GM12878 (cell line): ENCODE measurements around the gene TRMT1. TPM values are rescaled to one million over a fixed set of nuclear protein-coding genes. Genes with fewer than 3 reads are reported as not detected.
A peak's percentile ranks its signal among the peaks of the same experiment; 100 is the strongest.

Experiments used
- ATAC-seq: fragments of 200-7000 bp; cut with Tn5 transposase; 3 replicates; pipeline ENCODE4 v1.9.1; 2020; ENCODE audit warnings: mild to moderate bottlenecking, moderate library complexity
- BruUV-seq: library from RNA; stranded (reverse); fragments of 400-500 nt; replicated peaks from 2 replicates; lab custom pipeline; 2021; lab: Mats Ljungman, UMichigan
- CTCF ChIA-PET: fragments of 300-600 bp; sonication (Branson Sonifier 250); formaldehyde crosslinking; extraction: SDS; loops from one replicate; lab custom pipeline; 2021; ENCODE audit warnings: inconsistent platforms; lab: Yijun Ruan, JAX
- POLR2A ChIA-PET: fragments of 350-600 bp; formaldehyde crosslinking; extraction: SDS; loops from one replicate; lab custom pipeline; 2021; ENCODE audit warnings: inconsistent platforms; lab: Charles Lee
- RAD21 ChIA-PET: fragments of 300-600 bp; sonication (Branson Sonifier 250); formaldehyde crosslinking; loops from one replicate; lab custom pipeline; 2023; ENCODE audit warnings: antibody characterized with exemption; ENCODE audit not compliant: unreplicated experiment; lab: Charles Lee
- SMC1A ChIA-PET: fragments of 300-600 bp; sonication (Branson Sonifier 250); formaldehyde crosslinking; loops from one replicate; lab custom pipeline; 2023; ENCODE audit not compliant: unreplicated experiment, uncharacterized antibody; lab: Charles Lee
- DNase-seq: peaks from one replicate; pipeline ENCODE4 v3.0.0-alpha.2; 2011; ENCODE audit warnings: low read depth, low spot score
- FAIRE-seq: peaks from 3 replicates; lab custom pipeline; 2011; peaks lifted over from hg19 to GRCh38; lab: Jason Lieb, UNC
- H2AFZ ChIP-seq: 2 replicates; pipeline ENCODE4 v1.6.0; 2011; ENCODE audit warnings: low read depth, low read length, control low read depth; ENCODE audit not compliant: control insufficient read depth
- H3K27ac ChIP-seq: 2 replicates; pipeline ENCODE4 v1.5.1; 2011; ENCODE audit warnings: control low read depth; ENCODE audit not compliant: control insufficient read depth, insufficient read depth
- H3K27me3 ChIP-seq, 2 experiments: replicated peaks in 1 of 2; 2 replicates each; pipeline versions ENCODE4 v1.6.0 to v1.6.1; 2011; ENCODE audit warnings: low read length in 1 of 2; ENCODE audit not compliant: control insufficient read depth in 2 of 2, insufficient read depth in 2 of 2
- H3K36me3 ChIP-seq, 2 experiments: 2 replicates each; pipeline ENCODE4 v1.5.1; 2011; ENCODE audit warnings: low read length in 1 of 2; ENCODE audit not compliant: control insufficient read depth in 2 of 2, insufficient read depth in 2 of 2
- H3K4me1 ChIP-seq: 2 replicates; pipeline ENCODE4 v1.6.1; 2011; ENCODE audit warnings: mild to moderate bottlenecking, low read length, moderate library complexity, mixed read lengths; ENCODE audit not compliant: control insufficient read depth, insufficient read depth
- H3K4me2 ChIP-seq: 2 replicates; pipeline ENCODE4 v1.6.0; 2011; ENCODE audit warnings: control low read depth; ENCODE audit not compliant: control insufficient read depth, insufficient read depth
- H3K4me3 ChIP-seq: fragments of 200-600 bp; sonication (generic); 2 replicates; pipeline ENCODE4 v1.5.1; 2016
- H3K79me2 ChIP-seq: 2 replicates; pipeline ENCODE4 v1.6.0; 2011; ENCODE audit warnings: low read length; ENCODE audit not compliant: control insufficient read depth, insufficient read depth
- H3K9ac ChIP-seq: 2 replicates; pipeline ENCODE4 v1.8.0; 2011; ENCODE audit warnings: low read length, control low read depth, mixed read lengths; ENCODE audit not compliant: control insufficient read depth, insufficient read depth
- H3K9me3 ChIP-seq: replicated peaks from 3 replicates; pipeline ENCODE4 v1.5.1; 2011; ENCODE audit warnings: mild to moderate bottlenecking, low read length; ENCODE audit not compliant: control insufficient read depth, insufficient read depth
- H4K20me1 ChIP-seq: 2 replicates; pipeline ENCODE4 v1.6.0; 2011; ENCODE audit not compliant: control insufficient read depth, insufficient read depth
- ASH2L ChIP-seq: fragments of 300-600, 200-600 bp; sonication (generic); IDR thresholded peaks from 2 replicates; pipeline ENCODE4 v1.6.1; 2017; ENCODE audit warnings: low read depth, mild to moderate bottlenecking, borderline replicate concordance
- CREB1 ChIP-seq: IDR thresholded peaks from 2 replicates; pipeline ENCODE4 v1.6.1; 2012; ENCODE audit warnings: low read depth, mild to moderate bottlenecking, inconsistent platforms
- FOS ChIP-seq: IDR thresholded peaks from 3 replicates; pipeline ENCODE4 v1.6.1; 2011; ENCODE audit warnings: borderline replicate concordance; ENCODE audit not compliant: insufficient read length; ENCODE audit errors: extremely low read depth
- HDAC2 ChIP-seq: fragments of 200-600 bp; sonication (generic); IDR thresholded peaks from 2 replicates; pipeline ENCODE4 v1.6.1; 2017
- HDAC6 ChIP-seq: fragments of 200-600 bp; sonication (generic); IDR thresholded peaks from one replicate; pipeline ENCODE4 v1.8.0; 2017; ENCODE audit warnings: antibody characterized with exemption; ENCODE audit not compliant: unreplicated experiment
- IKZF2 ChIP-seq, 2 experiments: fragments of 450-650 bp; IDR thresholded peaks; 2 replicates each; pipeline ENCODE4 v1.6.1; 2017; ENCODE audit warnings: mild to moderate bottlenecking in 2 of 2, moderate library complexity in 2 of 2
- JUND ChIP-seq: IDR thresholded peaks from 2 replicates; pipeline ENCODE4 v1.6.1; 2012; ENCODE audit warnings: low read depth, mild to moderate bottlenecking, low read length, improper control_type of control experiment, moderate library complexity
- KLF5 ChIP-seq: fragments of 450-650 bp; IDR thresholded peaks from 2 replicates; pipeline ENCODE4 v1.6.1; 2014; ENCODE audit warnings: mild to moderate bottlenecking; ENCODE audit not compliant: partially characterized antibody
- NFYB ChIP-seq: IDR thresholded peaks from 2 replicates; pipeline ENCODE4 v1.6.1; 2011; ENCODE audit warnings: low read depth, mild to moderate bottlenecking, low read length, improper control_type of control experiment, moderate library complexity; ENCODE audit not compliant: insufficient read depth
- NR2C2 ChIP-seq: IDR thresholded peaks from 2 replicates; pipeline ENCODE4 v1.6.1; 2011; ENCODE audit warnings: borderline replicate concordance, low read depth; ENCODE audit not compliant: control insufficient read depth, insufficient read length
- PML ChIP-seq: IDR thresholded peaks from 2 replicates; pipeline ENCODE4 v1.6.1; 2012; ENCODE audit warnings: low read length, inconsistent platforms
- RB1 ChIP-seq: fragments of 450-650 bp; formaldehyde crosslinking; IDR thresholded peaks from 2 replicates; pipeline ENCODE4 v1.6.1; 2017; ENCODE audit warnings: mild to moderate bottlenecking, borderline replicate concordance
- RCOR1 ChIP-seq: conservative IDR thresholded peaks from 2 replicates; pipeline ENCODE4 v1.6.1; 2012; ENCODE audit warnings: low read depth, low read length, improper control_type of control experiment
- SIN3A ChIP-seq: IDR thresholded peaks from 2 replicates; pipeline ENCODE4 v1.6.1; 2012; ENCODE audit warnings: low read depth, low read length, improper control_type of control experiment
- SMAD1 ChIP-seq: fragments of 450-650 bp; IDR thresholded peaks from 2 replicates; pipeline ENCODE4 v1.6.1; 2018; ENCODE audit warnings: mild to moderate bottlenecking, low read depth; ENCODE audit not compliant: partially characterized antibody
- SREBF1 ChIP-seq: IDR thresholded peaks from 2 replicates; pipeline ENCODE4 v1.6.1; 2012; ENCODE audit warnings: mild to moderate bottlenecking, low read length
- ZNF274 ChIP-seq: IDR thresholded peaks from one replicate; pipeline ENCODE4 v1.8.0; 2011; ENCODE audit not compliant: insufficient read length, insufficient read depth
- WGBS: methylation state at CpG from one replicate; pipeline ENCODE4 v1.1.6; 2016; ENCODE audit warnings: low lambda C conversion rate; ENCODE audit not compliant: insufficient replicate concordance, insufficient coverage; ENCODE audit errors: missing lambda C conversion rate; 5-methylcytosine and 5-hydroxymethylcytosine counted together
- in situ Hi-C: fragments of 300-500 bp; cut with MboI; formaldehyde crosslinking; loops from 9 replicates; pipeline ENCODE4 v1.14.3; 2018; ENCODE audit warnings: mixed read lengths
- intact Hi-C: fragments of 100-400 bp; cut with micrococcal nuclease; formaldehyde crosslinking; loops from one replicate; pipeline ENCODE4 v1.14.2; 2022; ENCODE audit not compliant: unreplicated experiment
- polyA plus RNA-seq, 11 experiments: library from polyadenylated mRNA; depleted of rRNA in 4 of 11; unstranded in 6 of 11; stranded (reverse) in 5 of 11; fragments of >200 nt; fragmentation: Nextera tagmentation in 4 of 11; fragmentation: Illumina TruSeq in 1 of 11; extraction: Ambion mirVana in 4 of 11; extraction: Trizol in 1 of 11; gene quantifications; 1 replicate in 1 of 11; 2 replicates in 10 of 11; pipeline versions ENCODE4 v1.2.1 to v1.2.3, GENCODE V29; 2011 to 2016; ENCODE audit warnings: inconsistent platforms in 2 of 11, missing spikeins in 2 of 11, low read depth in 1 of 11
- total RNA-seq, 4 experiments: library from RNA; depleted of rRNA in 3 of 4; stranded (reverse); fragments of >200 nt in 3 of 4; fragmentation: Illumina TruSeq in 1 of 4; extraction: Trizol in 1 of 4; gene quantifications; 2 replicates each; pipeline versions ENCODE4 v1.2.1 to v1.2.3, GENCODE V29; 2013 to 2021
- TF ChIP-seq, protein P1 (sequence below): fragments of 450-650 bp; IDR thresholded peaks from 2 replicates; pipeline ENCODE4 v1.6.1; 2017; ENCODE audit warnings: borderline replicate concordance
- TF ChIP-seq, protein P2 (sequence below): IDR thresholded peaks from 2 replicates; pipeline ENCODE4 v1.6.1; 2011; ENCODE audit warnings: borderline replicate concordance, low read depth, mild to moderate bottlenecking, moderate library complexity, low read length; ENCODE audit not compliant: insufficient read depth, poor library complexity, severe bottlenecking
- TF ChIP-seq, protein P3 (sequence below): IDR thresholded peaks from 2 replicates; pipeline ENCODE4 v1.6.1; 2011; ENCODE audit warnings: mild to moderate bottlenecking, low read depth, low read length, moderate library complexity; ENCODE audit not compliant: insufficient replicate concordance

The TRMT1 gene
- total and polyA plus RNA-seq, 10 of the 15 experiments (the other 5 are each of a cell fraction or from before 2014, with no cell fraction given) = 3.4 to 68.8 (median 34.8) TPM

DNA sequence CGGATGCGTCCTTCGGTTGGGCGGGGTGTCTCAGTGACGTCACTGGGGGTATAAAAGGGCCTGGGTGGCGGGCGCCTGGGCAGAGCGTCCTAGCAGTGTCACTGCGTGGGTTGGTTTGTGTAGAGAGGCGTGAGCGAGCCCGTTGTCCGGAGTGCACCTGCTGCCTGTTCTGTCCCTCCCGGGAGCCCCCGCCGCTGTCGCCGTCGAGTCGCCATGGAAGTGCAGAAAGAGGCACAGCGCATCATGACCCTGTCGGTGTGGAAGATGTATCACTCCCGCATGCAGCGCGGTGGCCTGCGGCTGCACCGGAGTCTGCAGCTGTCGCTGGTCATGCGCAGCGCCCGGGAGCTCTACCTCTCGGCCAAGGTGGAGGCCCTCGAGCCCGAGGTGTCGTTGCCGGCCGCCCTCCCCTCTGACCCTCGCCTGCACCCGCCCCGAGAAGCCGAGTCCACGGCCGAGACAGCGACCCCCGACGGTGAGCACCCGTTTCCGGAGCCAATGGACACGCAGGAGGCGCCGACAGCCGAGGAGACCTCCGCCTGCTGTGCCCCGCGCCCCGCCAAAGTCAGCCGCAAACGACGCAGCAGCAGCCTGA lies 36.5 kb upstream of the TRMT1 start:
- H3K79me2 ChIP-seq = peaks cover 47% of the 10 kb centered on the region
- peaks cover 21% of the 10 kb centered on the region for H3K4me1 ChIP-seq
- no peak overlapping the region for H2AFZ ChIP-seq
- TSS peak; percentile 89 for BruUV-seq
- H3K36me3 ChIP-seq = no peaks in the 10 kb centered on the region; a peak in 2 of 4 replicates
- peak overlapping the region; percentile 99 for H3K4me3 ChIP-seq
- peak; percentile 36 for ATAC-seq
- H3K9me3 ChIP-seq = no peaks in the 10 kb centered on the region
- H3K9ac ChIP-seq = peak overlapping the region; percentile 90
- WGBS = 1% methylated on average over 55 of the region's 59 CpGs
- H3K27me3 ChIP-seq = no peaks in the 10 kb centered on the region
- in situ Hi-C loops (loop anchor here (10.0 to 25.0 kb wide), 3 partner anchors 692 to 1566 kb away; partner anchors contain the start of genes ACP5 and ZNF627), intact Hi-C loops (loop anchor here (1.0 to 10.0 kb wide), 4 partner anchors 51 to 852 kb away; partner anchors contain the start of genes LYL1 and RFX1)
- ChIA-PET RAD21 (interaction anchor here (0.6 to 2.2 kb wide), 9 partner anchors 10 to 368 kb away, joined by 3 to 21 read pairs (median 4); partner anchors contain the start of genes NACC1 and TRMT1), CTCF (interaction anchor here (0.8 to 2.1 kb wide), 12 partner anchors 10 to 188 kb away, joined by 3 to 9 read pairs (median 4); partner anchors contain the start of gene NACC1), POLR2A (interaction anchor here (0.5 to 2.2 kb wide), 9 partner anchors 10 to 708 kb away, joined by 3 to 41 read pairs (median 5); partner anchors contain the start of genes JUNB and NACC1), SMC1A (interaction anchor here (1.0 to 1.4 kb wide), 4 partner anchors 12 to 176 kb away, joined by 3 to 5 read pairs (median 4); partner anchors contain the start of gene NACC1)
- FAIRE-seq = no peak
- H4K20me1 ChIP-seq = no peaks in the 10 kb centered on the region
- DNase-seq = peak; percentile 83
- peak overlapping the region; percentile 95 for H3K27ac ChIP-seq
- H3K4me2 ChIP-seq = peak overlapping the region; percentile 92; the same call in 1 of the 2 replicates
- TF ChIP-seq FOS (no peak), CREB1 (no peak), SREBF1 (peak; percentile 6; the same call in 1 of the 2 replicates), IKZF2 (IDR thresholded peaks at IDR 0.05) (peak in 1 of 2 experiments; percentile 60; a peak in 1 of 4 replicates), SIN3A (peak; percentile 60; the same call in 1 of the 2 replicates), NR2C2 (no peak), JUND (no peak; the same call in 1 of the 2 replicates), PML (no peak), NFYB (0 out of 2 replicates have a peak, but pooled peaks have one; percentile 16), HDAC2 (no peak), ASH2L (no peak), KLF5 (peak; percentile 82), RCOR1 (peak; percentile 7; the same call in 1 of the 2 replicates), RB1 (peak; percentile 63; the same call in 1 of the 2 replicates), ZNF274 (no peak), SMAD1 (peak; percentile 98), HDAC6 (peak; percentile 90)
- TF ChIP-seq, protein P1, sequence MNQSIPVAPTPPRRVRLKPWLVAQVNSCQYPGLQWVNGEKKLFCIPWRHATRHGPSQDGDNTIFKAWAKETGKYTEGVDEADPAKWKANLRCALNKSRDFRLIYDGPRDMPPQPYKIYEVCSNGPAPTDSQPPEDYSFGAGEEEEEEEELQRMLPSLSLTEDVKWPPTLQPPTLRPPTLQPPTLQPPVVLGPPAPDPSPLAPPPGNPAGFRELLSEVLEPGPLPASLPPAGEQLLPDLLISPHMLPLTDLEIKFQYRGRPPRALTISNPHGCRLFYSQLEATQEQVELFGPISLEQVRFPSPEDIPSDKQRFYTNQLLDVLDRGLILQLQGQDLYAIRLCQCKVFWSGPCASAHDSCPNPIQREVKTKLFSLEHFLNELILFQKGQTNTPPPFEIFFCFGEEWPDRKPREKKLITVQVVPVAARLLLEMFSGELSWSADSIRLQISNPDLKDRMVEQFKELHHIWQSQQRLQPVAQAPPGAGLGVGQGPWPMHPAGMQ = no peak
- TF ChIP-seq, protein P2, sequence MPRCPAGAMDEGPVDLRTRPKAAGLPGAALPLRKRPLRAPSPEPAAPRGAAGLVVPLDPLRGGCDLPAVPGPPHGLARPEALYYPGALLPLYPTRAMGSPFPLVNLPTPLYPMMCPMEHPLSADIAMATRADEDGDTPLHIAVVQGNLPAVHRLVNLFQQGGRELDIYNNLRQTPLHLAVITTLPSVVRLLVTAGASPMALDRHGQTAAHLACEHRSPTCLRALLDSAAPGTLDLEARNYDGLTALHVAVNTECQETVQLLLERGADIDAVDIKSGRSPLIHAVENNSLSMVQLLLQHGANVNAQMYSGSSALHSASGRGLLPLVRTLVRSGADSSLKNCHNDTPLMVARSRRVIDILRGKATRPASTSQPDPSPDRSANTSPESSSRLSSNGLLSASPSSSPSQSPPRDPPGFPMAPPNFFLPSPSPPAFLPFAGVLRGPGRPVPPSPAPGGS = no peak
- TF ChIP-seq, protein P3, sequence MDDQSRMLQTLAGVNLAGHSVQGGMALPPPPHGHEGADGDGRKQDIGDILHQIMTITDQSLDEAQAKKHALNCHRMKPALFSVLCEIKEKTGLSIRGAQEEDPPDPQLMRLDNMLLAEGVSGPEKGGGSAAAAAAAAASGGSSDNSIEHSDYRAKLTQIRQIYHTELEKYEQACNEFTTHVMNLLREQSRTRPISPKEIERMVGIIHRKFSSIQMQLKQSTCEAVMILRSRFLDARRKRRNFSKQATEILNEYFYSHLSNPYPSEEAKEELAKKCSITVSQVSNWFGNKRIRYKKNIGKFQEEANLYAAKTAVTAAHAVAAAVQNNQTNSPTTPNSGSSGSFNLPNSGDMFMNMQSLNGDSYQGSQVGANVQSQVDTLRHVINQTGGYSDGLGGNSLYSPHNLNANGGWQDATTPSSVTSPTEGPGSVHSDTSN = peak; percentile 32
